Panc1 (cell line): Measurements from ENCODE around the gene NXF1. TPM values are rescaled to one million over a fixed set of nuclear protein-coding genes. Genes with fewer than 3 reads are reported as not detected.

Experiments used
- ATAC-seq: fragments of 200-7000 bp; cut with Tn5 transposase; 2 replicates; pipeline ENCODE4 v1.9.1; 2020; ENCODE audit warnings: mild to moderate bottlenecking, moderate library complexity
- BruUV-seq: library from RNA; stranded (reverse); fragments of 400-500 nt; replicated peaks from 2 replicates; lab custom pipeline; 2021; lab: Mats Ljungman, UMichigan
- CTCF ChIA-PET: fragments of 300-600 bp; sonication (Branson Sonifier 250); formaldehyde crosslinking; loops from one replicate; lab custom pipeline; 2022; ENCODE audit warnings: antibody characterized with exemption; lab: Charles Lee
- POLR2A ChIA-PET: fragments of 300-600 bp; sonication (Branson Sonifier 250); formaldehyde crosslinking; loops from one replicate; lab custom pipeline; 2022; ENCODE audit warnings: antibody characterized with exemption; lab: Charles Lee
- DNase-seq: peaks from one replicate; pipeline ENCODE4 v3.0.0-alpha.2; 2010; ENCODE audit warnings: low read depth, low spot score
- H3K27ac ChIP-seq: 2 replicates; pipeline ENCODE4 v1.5.1; 2011; ENCODE audit warnings: mild to moderate bottlenecking, low read length, inconsistent platforms
- H3K27me3 ChIP-seq: fragments of 200-500 bp; sonication (Bioruptor generic); 2 replicates; pipeline ENCODE4 v1.6.0; 2014; ENCODE audit warnings: low read length, inconsistent platforms; ENCODE audit not compliant: control insufficient read depth, insufficient read depth
- H3K36me3 ChIP-seq: fragments of 200-500 bp; sonication (Bioruptor generic); 2 replicates; pipeline ENCODE4 v1.5.1; 2014; ENCODE audit warnings: inconsistent platforms, mild to moderate bottlenecking, low read length, moderate library complexity; ENCODE audit not compliant: control insufficient read depth, insufficient read depth
- H3K4me1 ChIP-seq: 2 replicates; pipeline ENCODE4 v1.5.1; 2011; ENCODE audit warnings: inconsistent platforms, mild to moderate bottlenecking, low read length, moderate library complexity; ENCODE audit not compliant: control insufficient read depth, insufficient read depth
- H3K4me3 ChIP-seq, 2 experiments: 2 replicates each; pipeline ENCODE4 v1.5.1; 2011 to 2012; ENCODE audit warnings: low read depth in 2 of 2, low read length in 2 of 2, mild to moderate bottlenecking in 2 of 2, inconsistent platforms in 1 of 2, moderate library complexity in 1 of 2
- H3K9me3 ChIP-seq: fragments of 200-500 bp; sonication (Bioruptor generic); 2 replicates; pipeline ENCODE4 v1.5.1; 2014; ENCODE audit warnings: low read depth, mild to moderate bottlenecking, inconsistent platforms, low read length, moderate library complexity; ENCODE audit not compliant: control insufficient read depth, insufficient read depth
- POLR2AphosphoS5 ChIP-seq: IDR thresholded peaks from 2 replicates; pipeline ENCODE4 v1.6.1; 2012; ENCODE audit warnings: mild to moderate bottlenecking, low read depth, low read length, moderate library complexity
- SIN3A ChIP-seq: IDR thresholded peaks from 2 replicates; pipeline ENCODE4 v1.6.1; 2012; ENCODE audit warnings: low read depth, mild to moderate bottlenecking, low read length, moderate library complexity, borderline replicate concordance; ENCODE audit not compliant: insufficient read depth
- TCF7L2 ChIP-seq: IDR thresholded peaks from 2 replicates; pipeline ENCODE4 v1.6.1; 2011; ENCODE audit warnings: mild to moderate bottlenecking, low read depth, low read length, inconsistent platforms
- in situ Hi-C: cut with HindIII; loops from 2 replicates; pipeline ENCODE4 v1.10.0; 2016; ENCODE audit warnings: low sequenced_read_pairs, low pct_unique_long_range_greater_than_20kb
- intact Hi-C: fragments of 100-400 bp; cut with micrococcal nuclease; formaldehyde crosslinking; loops from one replicate; pipeline ENCODE4 v1.10.0; 2022; ENCODE audit not compliant: unreplicated experiment
- total RNA-seq: library from RNA; stranded (reverse); gene quantifications from one replicate; pipeline ENCODE4 v1.2.1, GENCODE V29; 2021; ENCODE audit not compliant: unreplicated experiment
- TF ChIP-seq, protein P1 (sequence below), 2 experiments: IDR thresholded peaks; 2 replicates each; pipeline ENCODE4 v1.6.1; 2011 to 2012; ENCODE audit warnings: low read depth in 2 of 2, control low read depth in 1 of 2, low read length in 1 of 2, mild to moderate bottlenecking in 1 of 2, moderate library complexity in 1 of 2; ENCODE audit not compliant: insufficient read depth in 1 of 2
- TF ChIP-seq, protein P2 (sequence below): fragments of 450-650 bp; IDR thresholded peaks from 2 replicates; pipeline ENCODE4 v1.5.1; 2017; ENCODE audit warnings: mild to moderate bottlenecking

The NXF1 gene
- total RNA-seq, 1 experiment from 2014 or later, result 56.7 TPM

DNA sequence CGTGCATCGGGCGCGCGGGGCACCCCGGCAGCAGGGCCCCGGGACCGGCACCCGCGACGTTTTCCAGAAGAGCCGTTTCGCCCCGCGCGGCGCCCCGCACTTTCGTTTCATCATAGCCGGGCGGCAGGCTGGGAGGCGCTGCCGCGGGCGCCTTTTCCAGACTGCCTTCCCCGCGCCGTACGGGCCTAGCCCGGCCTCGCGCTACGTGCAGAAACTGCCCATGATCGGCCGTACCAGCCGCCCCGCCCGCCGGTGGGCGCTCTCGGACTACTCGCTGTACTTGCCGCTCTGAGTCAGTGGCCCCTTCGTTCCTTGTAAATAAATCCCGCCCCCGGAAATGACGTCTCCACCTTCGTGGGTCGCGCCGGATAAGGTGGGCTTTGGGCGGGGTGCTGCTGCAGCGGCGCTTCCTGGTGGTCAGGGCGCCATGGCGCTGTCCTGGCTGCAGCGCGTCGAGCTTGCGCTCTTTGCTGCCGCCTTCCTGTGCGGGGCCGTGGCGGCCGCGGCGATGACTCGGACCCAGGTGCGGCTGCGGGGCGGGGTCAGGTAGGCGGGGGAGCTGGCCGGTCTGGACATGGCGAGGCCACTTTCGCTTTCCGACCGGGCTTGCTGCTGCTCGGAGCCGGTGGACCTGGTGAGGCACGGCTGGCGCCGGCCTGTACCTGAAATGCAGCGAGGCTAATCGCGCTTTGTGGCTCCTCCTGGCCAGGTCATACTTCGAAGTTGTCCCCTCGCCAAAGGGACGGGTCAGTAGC, 18.1 kb downstream of the NXF1 start, which contains the start of gene TMEM179B:
Gene TMEM179B, plus strand, starts transcription at position 398 of the 755 bp plus-strand sequence. Its CDS starts 30 bp downstream, at position 428.
- peak; percentile 83 for ATAC-seq
- H3K36me3 ChIP-seq, result peaks cover 3% of the 10 kb centered on the region
- H3K4me1 ChIP-seq, result peaks cover 33% of the 10 kb centered on the region
- TF ChIP-seq, protein P1, sequence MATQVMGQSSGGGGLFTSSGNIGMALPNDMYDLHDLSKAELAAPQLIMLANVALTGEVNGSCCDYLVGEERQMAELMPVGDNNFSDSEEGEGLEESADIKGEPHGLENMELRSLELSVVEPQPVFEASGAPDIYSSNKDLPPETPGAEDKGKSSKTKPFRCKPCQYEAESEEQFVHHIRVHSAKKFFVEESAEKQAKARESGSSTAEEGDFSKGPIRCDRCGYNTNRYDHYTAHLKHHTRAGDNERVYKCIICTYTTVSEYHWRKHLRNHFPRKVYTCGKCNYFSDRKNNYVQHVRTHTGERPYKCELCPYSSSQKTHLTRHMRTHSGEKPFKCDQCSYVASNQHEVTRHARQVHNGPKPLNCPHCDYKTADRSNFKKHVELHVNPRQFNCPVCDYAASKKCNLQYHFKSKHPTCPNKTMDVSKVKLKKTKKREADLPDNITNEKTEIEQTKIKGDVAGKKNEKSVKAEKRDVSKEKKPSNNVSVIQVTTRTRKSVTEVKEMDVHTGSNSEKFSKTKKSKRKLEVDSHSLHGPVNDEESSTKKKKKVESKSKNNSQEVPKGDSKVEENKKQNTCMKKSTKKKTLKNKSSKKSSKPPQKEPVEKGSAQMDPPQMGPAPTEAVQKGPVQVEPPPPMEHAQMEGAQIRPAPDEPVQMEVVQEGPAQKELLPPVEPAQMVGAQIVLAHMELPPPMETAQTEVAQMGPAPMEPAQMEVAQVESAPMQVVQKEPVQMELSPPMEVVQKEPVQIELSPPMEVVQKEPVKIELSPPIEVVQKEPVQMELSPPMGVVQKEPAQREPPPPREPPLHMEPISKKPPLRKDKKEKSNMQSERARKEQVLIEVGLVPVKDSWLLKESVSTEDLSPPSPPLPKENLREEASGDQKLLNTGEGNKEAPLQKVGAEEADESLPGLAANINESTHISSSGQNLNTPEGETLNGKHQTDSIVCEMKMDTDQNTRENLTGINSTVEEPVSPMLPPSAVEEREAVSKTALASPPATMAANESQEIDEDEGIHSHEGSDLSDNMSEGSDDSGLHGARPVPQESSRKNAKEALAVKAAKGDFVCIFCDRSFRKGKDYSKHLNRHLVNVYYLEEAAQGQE (IDR thresholded peaks at IDR 0.05; ENCODE audit: insufficient read depth in 1 of 2, low read depth in 2 of 2, low read length in 1 of 2), result peak in 1 of 2 experiments; percentile 74; a peak in 1 of 4 replicates
- TF ChIP-seq TCF7L2 (peak; percentile 36; the same call in 1 of the 2 replicates), SIN3A (peak; percentile 90; the same call in 1 of the 2 replicates), POLR2AphosphoS5 (peak; percentile 95)
- TF ChIP-seq, protein P2, sequence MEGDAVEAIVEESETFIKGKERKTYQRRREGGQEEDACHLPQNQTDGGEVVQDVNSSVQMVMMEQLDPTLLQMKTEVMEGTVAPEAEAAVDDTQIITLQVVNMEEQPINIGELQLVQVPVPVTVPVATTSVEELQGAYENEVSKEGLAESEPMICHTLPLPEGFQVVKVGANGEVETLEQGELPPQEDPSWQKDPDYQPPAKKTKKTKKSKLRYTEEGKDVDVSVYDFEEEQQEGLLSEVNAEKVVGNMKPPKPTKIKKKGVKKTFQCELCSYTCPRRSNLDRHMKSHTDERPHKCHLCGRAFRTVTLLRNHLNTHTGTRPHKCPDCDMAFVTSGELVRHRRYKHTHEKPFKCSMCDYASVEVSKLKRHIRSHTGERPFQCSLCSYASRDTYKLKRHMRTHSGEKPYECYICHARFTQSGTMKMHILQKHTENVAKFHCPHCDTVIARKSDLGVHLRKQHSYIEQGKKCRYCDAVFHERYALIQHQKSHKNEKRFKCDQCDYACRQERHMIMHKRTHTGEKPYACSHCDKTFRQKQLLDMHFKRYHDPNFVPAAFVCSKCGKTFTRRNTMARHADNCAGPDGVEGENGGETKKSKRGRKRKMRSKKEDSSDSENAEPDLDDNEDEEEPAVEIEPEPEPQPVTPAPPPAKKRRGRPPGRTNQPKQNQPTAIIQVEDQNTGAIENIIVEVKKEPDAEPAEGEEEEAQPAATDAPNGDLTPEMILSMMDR, result peak; percentile 61; the same call in 1 of the 2 replicates
- H3K4me3 ChIP-seq, result peak within 1 kb of the TSS; percentile 86 to 98
- no peaks in the 10 kb centered on the region for H3K9me3 ChIP-seq
- POLR2A ChIA-PET, result interaction anchor here (0.5 to 0.6 kb wide), 2 partner anchors 43 to 185 kb away, joined by 3 to 11 read pairs; partner anchors contain the start of gene MTA2
- intact Hi-C loops, result loop anchor here (2.0 kb wide), 1 partner anchor 76 kb away; no protein-coding TSS in a partner anchor
- CTCF ChIA-PET, result interaction anchor here (0.6 to 1.4 kb wide), 5 partner anchors 12 to 177 kb away, joined by 3 to 7 read pairs (median 4); partner anchors contain the start of gene TAF6L
- peak; percentile 78 for DNase-seq
- in situ Hi-C loops, result no loop called here
- peak within 1 kb of the TSS; percentile 87 for H3K27ac ChIP-seq
- no TSS peak for BruUV-seq
- no peaks in the 10 kb centered on the region for H3K27me3 ChIP-seq

DNA sequence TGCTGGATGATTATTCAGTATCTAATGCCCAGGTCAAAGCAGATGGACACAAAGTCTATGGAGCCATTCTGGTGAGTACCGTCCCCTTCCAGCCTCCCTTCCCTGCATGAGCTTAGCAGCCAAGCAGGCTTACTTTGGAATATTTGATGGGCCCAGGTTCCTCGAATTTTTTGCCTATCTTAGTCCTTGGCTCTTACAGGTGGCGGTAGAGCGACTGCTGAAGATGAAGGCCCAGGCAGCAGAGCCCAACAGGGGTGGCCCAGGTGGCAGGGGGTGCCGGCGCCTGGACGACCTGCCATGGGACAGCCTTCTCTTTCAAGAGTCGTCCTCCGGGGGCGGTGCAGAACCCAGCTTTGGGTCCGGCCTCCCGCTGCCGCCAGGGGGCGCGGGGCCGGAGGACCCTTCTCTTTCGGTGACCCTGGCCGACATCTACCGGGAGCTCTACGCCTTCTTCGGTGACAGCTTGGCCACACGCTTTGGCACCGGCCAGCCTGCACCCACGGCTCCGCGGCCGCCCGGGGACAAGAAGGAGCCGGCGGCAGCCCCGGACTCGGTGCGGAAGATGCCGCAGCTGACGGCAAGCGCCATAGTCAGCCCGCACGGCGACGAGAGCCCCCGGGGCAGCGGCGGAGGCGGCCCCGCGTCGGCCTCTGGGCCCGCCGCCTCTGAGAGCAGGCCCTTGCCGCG, 18.8 kb downstream of the NXF1 start:
- no TSS peak for BruUV-seq
- ATAC-seq, result peak; percentile 81
- peaks cover 30% of the 10 kb centered on the region for H3K4me1 ChIP-seq
- ChIA-PET CTCF (interaction anchor here (0.5 to 1.4 kb wide), 7 partner anchors 11 to 177 kb away, joined by 3 to 7 read pairs (median 3); partner anchors contain the start of gene TAF6L), POLR2A (interaction anchor here (0.5 to 0.9 kb wide), 4 partner anchors 41 to 185 kb away, joined by 3 to 8 read pairs (median 4); partner anchors contain the start of gene MTA2)
- peak overlapping the region; percentile 87 for H3K27ac ChIP-seq
- peak overlapping the region; percentile 86 to 98 for H3K4me3 ChIP-seq
- intact Hi-C loops, result loop anchor here (2.0 kb wide), 1 partner anchor 76 kb away; no protein-coding TSS in a partner anchor
- no peaks in the 10 kb centered on the region for H3K9me3 ChIP-seq
- in situ Hi-C loops, result no loop called here
- TF ChIP-seq, protein P2, result peak; percentile 98
- TF ChIP-seq POLR2AphosphoS5 (no peak), SIN3A (peak; percentile 19; the same call in 1 of the 2 replicates)
- TF ChIP-seq, protein P1 (IDR thresholded peaks at IDR 0.05; ENCODE audit: insufficient read depth in 1 of 2, low read depth in 2 of 2, low read length in 1 of 2), result no peak
- H3K36me3 ChIP-seq, result peaks cover 3% of the 10 kb centered on the region
- DNase-seq, result no peak
- H3K27me3 ChIP-seq, result no peaks in the 10 kb centered on the region
